IMR-90 (cell line): Measurements from ENCODE around the gene NPPB. TPM values are rescaled to one million over a fixed set of nuclear protein-coding genes. Genes with fewer than 3 reads are reported as not detected.

Source experiments
- ATAC-seq: fragments of 200-7000 bp; cut with Tn5 transposase; 2 replicates; pipeline ENCODE4 v1.9.1; 2020; ENCODE audit warnings: low read depth, mild to moderate bottlenecking, moderate library complexity
- BruUV-seq: library from RNA; stranded (reverse); fragments of 400-500 nt; replicated peaks from 2 replicates; lab custom pipeline; 2021; lab: Mats Ljungman, UMichigan
- CTCF ChIA-PET: fragments of 300-600 bp; formaldehyde crosslinking; extraction: SDS; loops from one replicate; lab custom pipeline; 2021; ENCODE audit warnings: antibody characterized with exemption; lab: Yijun Ruan, JAX
- POLR2A ChIA-PET: fragments of 300-600 bp; sonication (Branson Sonifier 250); formaldehyde crosslinking; loops from one replicate; lab custom pipeline; 2022; ENCODE audit warnings: antibody characterized with exemption; ENCODE audit not compliant: unreplicated experiment; lab: Charles Lee
- DNase-seq: peaks from one replicate; pipeline ENCODE4 v3.0.0; 2013
- H2AFZ ChIP-seq: replicated peaks from 2 replicates; pipeline ENCODE3; 2013; ENCODE audit warnings: low read length, mild to moderate bottlenecking; ENCODE audit not compliant: poor library complexity
- H2AK5ac ChIP-seq: 2 replicates; pipeline ENCODE4 v1.6.1; 2013; ENCODE audit warnings: low read depth, low read length, inconsistent platforms
- H2AK9ac ChIP-seq: replicated peaks from 2 replicates; pipeline ENCODE3; 2013; ENCODE audit warnings: mild to moderate bottlenecking, low read depth, low read length, moderate library complexity; ENCODE audit not compliant: poor library complexity
- H2BK120ac ChIP-seq: 2 replicates; pipeline ENCODE4 v1.6.1; 2013; ENCODE audit warnings: low read depth, low read length, inconsistent platforms
- H2BK15ac ChIP-seq: 3 replicates; pipeline ENCODE4 v1.6.1; 2013; ENCODE audit warnings: low read depth, low read length, inconsistent platforms
- H2BK20ac ChIP-seq: 2 replicates; pipeline ENCODE4 v1.6.1; 2013; ENCODE audit warnings: low read depth, mild to moderate bottlenecking, inconsistent platforms, low read length, moderate library complexity
- H2BK5ac ChIP-seq: 2 replicates; pipeline ENCODE4 v1.6.1; 2013; ENCODE audit warnings: mild to moderate bottlenecking, low read depth, low read length, inconsistent platforms; ENCODE audit not compliant: poor library complexity, severe bottlenecking
- H3K14ac ChIP-seq: replicated peaks from 2 replicates; pipeline ENCODE4 v1.6.1; 2013; ENCODE audit warnings: low read depth, low read length, inconsistent platforms
- H3K18ac ChIP-seq: 2 replicates; pipeline ENCODE4 v1.6.1; 2013; ENCODE audit warnings: low read depth, low read length, control low read depth
- H3K23ac ChIP-seq: 2 replicates; pipeline ENCODE4 v1.6.1; 2013; ENCODE audit warnings: low read depth, low read length, inconsistent platforms
- H3K27ac ChIP-seq: 2 replicates; pipeline ENCODE4 v1.5.1; 2013; ENCODE audit warnings: mild to moderate bottlenecking, control low read depth, low read length; ENCODE audit not compliant: insufficient read depth
- H3K27me3 ChIP-seq: 2 replicates; pipeline ENCODE4 v1.6.1; 2013; ENCODE audit warnings: low read length; ENCODE audit not compliant: control insufficient read depth, insufficient read depth
- H3K36me3 ChIP-seq: 2 replicates; pipeline ENCODE4 v1.6.1; 2013; ENCODE audit warnings: low read length, mixed read lengths; ENCODE audit not compliant: control insufficient read depth, insufficient read depth
- H3K4ac ChIP-seq: 2 replicates; pipeline ENCODE4 v1.6.1; 2013; ENCODE audit warnings: low read depth, low read length, inconsistent platforms
- H3K4me1 ChIP-seq: 2 replicates; pipeline ENCODE4 v1.6.1; 2013; ENCODE audit warnings: low read length, mixed read lengths; ENCODE audit not compliant: control insufficient read depth, insufficient read depth
- H3K4me2 ChIP-seq: 2 replicates; pipeline ENCODE4 v1.6.1; 2013; ENCODE audit warnings: low read depth, mild to moderate bottlenecking, control low read depth, low read length, moderate library complexity
- H3K4me3 ChIP-seq: 2 replicates; pipeline ENCODE4 v1.5.1; 2013; ENCODE audit warnings: low read depth, mild to moderate bottlenecking, control low read depth, low read length, moderate library complexity; ENCODE audit not compliant: insufficient read depth
- H3K56ac ChIP-seq: 2 replicates; pipeline ENCODE4 v1.6.1; 2013; ENCODE audit warnings: low read length, inconsistent platforms; ENCODE audit not compliant: insufficient read depth; ENCODE audit errors: extremely low read depth
- H3K79me1 ChIP-seq, 2 experiments: 2 replicates each; pipeline ENCODE4 v1.6.1; 2013; ENCODE audit warnings: low read length in 2 of 2, inconsistent platforms in 1 of 2, low read depth in 1 of 2
- H3K9ac ChIP-seq: 2 replicates; pipeline ENCODE4 v1.6.1; 2013; ENCODE audit warnings: low read depth, low read length, control low read depth
- H3K9me1 ChIP-seq: 2 replicates; pipeline ENCODE4 v1.6.1; 2013; ENCODE audit warnings: low read length, inconsistent platforms; ENCODE audit not compliant: insufficient read depth
- H3K9me3 ChIP-seq: 2 replicates; pipeline ENCODE4 v1.6.1; 2013; ENCODE audit warnings: low read length; ENCODE audit not compliant: control insufficient read depth, insufficient read depth
- H4K20me1 ChIP-seq: 2 replicates; pipeline ENCODE4 v1.6.1; 2013; ENCODE audit warnings: low read length, inconsistent platforms; ENCODE audit not compliant: insufficient read depth
- H4K5ac ChIP-seq: 2 replicates; pipeline ENCODE4 v1.6.1; 2013; ENCODE audit warnings: mild to moderate bottlenecking, low read depth, low read length, control low read depth
- H4K8ac ChIP-seq, 2 experiments: 2 replicates each; pipeline ENCODE4 v1.6.1; 2013; ENCODE audit warnings: low read depth in 2 of 2, low read length in 2 of 2, control low read depth in 1 of 2, inconsistent platforms in 1 of 2
- H4K91ac ChIP-seq: 2 replicates; pipeline ENCODE4 v1.6.1; 2013; ENCODE audit warnings: low read depth, low read length, inconsistent platforms; ENCODE audit not compliant: insufficient read depth
- BHLHE40 ChIP-seq: fragments of 150-350 bp; IDR thresholded peaks from 2 replicates; pipeline ENCODE4 v1.6.1; 2016; ENCODE audit warnings: mild to moderate bottlenecking, low read depth, low read length
- CHD1 ChIP-seq: IDR thresholded peaks from 2 replicates; pipeline ENCODE4 v1.6.1; 2012; ENCODE audit warnings: low read depth, low read length, improper control_type of control experiment
- FOS ChIP-seq: fragments of 150-350 bp; IDR thresholded peaks from 2 replicates; pipeline ENCODE4 v1.6.1; 2016; ENCODE audit warnings: low read depth, low read length
- MAFK ChIP-seq: IDR thresholded peaks from 2 replicates; pipeline ENCODE4 v1.6.1; 2012; ENCODE audit warnings: low read depth, low read length, improper control_type of control experiment
- MAZ ChIP-seq: IDR thresholded peaks from 2 replicates; pipeline ENCODE4 v1.6.1; 2012; ENCODE audit warnings: low read depth, mild to moderate bottlenecking, low read length, improper control_type of control experiment, moderate library complexity, borderline replicate concordance
- MXI1 ChIP-seq: IDR thresholded peaks from 2 replicates; pipeline ENCODE4 v1.6.1; 2012; ENCODE audit warnings: low read depth, mild to moderate bottlenecking, low read length, moderate library complexity, borderline replicate concordance
- POLR2A ChIP-seq: IDR thresholded peaks from 2 replicates; pipeline ENCODE4 v1.6.1; 2012; ENCODE audit warnings: mild to moderate bottlenecking, low read depth, low read length
- RAD21 ChIP-seq: IDR thresholded peaks from 2 replicates; pipeline ENCODE4 v1.6.1; 2012; ENCODE audit warnings: low read length, improper control_type of control experiment
- RCOR1 ChIP-seq: IDR thresholded peaks from 2 replicates; pipeline ENCODE4 v1.6.1; 2012; ENCODE audit warnings: mild to moderate bottlenecking, low read length, improper control_type of control experiment; ENCODE audit not compliant: insufficient replicate concordance
- RFX5 ChIP-seq: IDR thresholded peaks from 2 replicates; pipeline ENCODE4 v1.8.0; 2012; ENCODE audit warnings: low read depth, mild to moderate bottlenecking, low read length, moderate library complexity
- WGBS, 2 experiments: methylation state at CpG; one replicate each; pipeline versions ENCODE4 v1.1.5 to v1.1.7; 2013; ENCODE audit warnings: missing lambda C conversion rate in 2 of 2; ENCODE audit not compliant: insufficient read length in 1 of 2; ENCODE audit errors: extremely low coverage in 2 of 2; 5-methylcytosine and 5-hydroxymethylcytosine counted together
- dilution Hi-C: fragments of 300-500 bp; cut with HindIII; formaldehyde crosslinking; loops from one replicate; pipeline ENCODE4 v1.14.3; 2018; ENCODE audit warnings: low sequenced_read_pairs; ENCODE audit not compliant: unreplicated experiment
- in situ Hi-C: fragments of 300-500 bp; cut with MboI; formaldehyde crosslinking; loops from 3 replicates; pipeline ENCODE4 v1.14.3; 2019; ENCODE audit warnings: low sequenced_read_pairs, inconsistent platforms, mixed read lengths
- intact Hi-C: fragments of 100-400 bp; cut with micrococcal nuclease; formaldehyde crosslinking; loops from 2 replicates; pipeline ENCODE4 v1.10.0; 2022
- polyA plus RNA-seq, 3 experiments: library from polyadenylated mRNA; depleted of rRNA; stranded (reverse); fragments of >200 nt; gene quantifications; 2 replicates each; pipeline ENCODE4 v1.2.3, GENCODE V29; 2012; ENCODE audit warnings: low replicate concordance in 1 of 3
- total RNA-seq: library from RNA; depleted of rRNA; stranded (reverse); fragments of >200 nt; gene quantifications from 2 replicates; pipeline ENCODE4 v1.2.3, GENCODE V29; 2012
- TF ChIP-seq, protein P1 (sequence below): fragments of 150-350 bp; IDR thresholded peaks from 2 replicates; pipeline ENCODE4 v1.6.1; 2017; ENCODE audit warnings: mild to moderate bottlenecking, antibody characterized with exemption, low read length, low read depth
- TF ChIP-seq, protein P2 (sequence below): conservative IDR thresholded peaks from 2 replicates; pipeline ENCODE4 v1.5.1; 2012; ENCODE audit warnings: mild to moderate bottlenecking, low read depth, low read length, improper control_type of control experiment

NPPB gene
- total and polyA plus RNA-seq, 2 of the 4 experiments (the other 2 are of a cell fraction) = not detected

- Histone ChIP-seq H3K18ac (no peak overlapping the region), H2BK15ac (no peak overlapping the region), H3K14ac (no peak overlapping the region), H4K91ac (no peak overlapping the region), H4K8ac (no peak overlapping the region), H3K79me1 (no peaks in the 10 kb centered on the region), H3K4me1 (peaks cover 2% of the 10 kb centered on the region; the same call in 1 of the 2 replicates), H3K27ac (no peak overlapping the region), H2AK5ac (no peak overlapping the region), H3K4me3 (no peak overlapping the region), H3K9me1 (0 out of 2 replicates have a peak, but pooled peaks cover 4% of the 10 kb centered on the region), H3K9me3 (no peaks in the 10 kb centered on the region), H2AFZ (no peak overlapping the region), H3K4me2 (no peak overlapping the region), H3K9ac (no peak overlapping the region), H3K36me3 (peaks cover 12% of the 10 kb centered on the region; the same call in 1 of the 2 replicates), H2BK20ac (no peak overlapping the region), H2BK120ac (no peak overlapping the region), H3K27me3 (peaks cover 14% of the 10 kb centered on the region), H4K20me1 (peaks cover 7% of the 10 kb centered on the region; the same call in 1 of the 2 replicates), H2AK9ac (no peak overlapping the region), H3K23ac (no peak overlapping the region), H3K4ac (no peak overlapping the region), H2BK5ac (no peak overlapping the region), H3K56ac (no peak overlapping the region), H4K5ac (no peak overlapping the region)
- 43% methylated on average over 5 of the region's 11 CpGs; no CpG with 5 or more reads in 1 of the 2 experiments for WGBS, 2 experiments
- in situ Hi-C loops = no loop called here
- intact Hi-C loops = no loop called here
- POLR2A ChIA-PET = no interaction called here
- dilution Hi-C loops = no loop called here
- no TSS peak for BruUV-seq
- DNase-seq (no peak), ATAC-seq (no peak)
- TF ChIP-seq RAD21 (no peak), CHD1 (no peak), FOS (no peak), RFX5 (no peak), BHLHE40 (no peak), MAZ (no peak), MXI1 (no peak), POLR2A (no peak), MAFK (no peak), RCOR1 (no peak)
- TF ChIP-seq, protein P1, sequence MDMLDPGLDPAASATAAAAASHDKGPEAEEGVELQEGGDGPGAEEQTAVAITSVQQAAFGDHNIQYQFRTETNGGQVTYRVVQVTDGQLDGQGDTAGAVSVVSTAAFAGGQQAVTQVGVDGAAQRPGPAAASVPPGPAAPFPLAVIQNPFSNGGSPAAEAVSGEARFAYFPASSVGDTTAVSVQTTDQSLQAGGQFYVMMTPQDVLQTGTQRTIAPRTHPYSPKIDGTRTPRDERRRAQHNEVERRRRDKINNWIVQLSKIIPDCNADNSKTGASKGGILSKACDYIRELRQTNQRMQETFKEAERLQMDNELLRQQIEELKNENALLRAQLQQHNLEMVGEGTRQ = no peak
- TF ChIP-seq, protein P2, sequence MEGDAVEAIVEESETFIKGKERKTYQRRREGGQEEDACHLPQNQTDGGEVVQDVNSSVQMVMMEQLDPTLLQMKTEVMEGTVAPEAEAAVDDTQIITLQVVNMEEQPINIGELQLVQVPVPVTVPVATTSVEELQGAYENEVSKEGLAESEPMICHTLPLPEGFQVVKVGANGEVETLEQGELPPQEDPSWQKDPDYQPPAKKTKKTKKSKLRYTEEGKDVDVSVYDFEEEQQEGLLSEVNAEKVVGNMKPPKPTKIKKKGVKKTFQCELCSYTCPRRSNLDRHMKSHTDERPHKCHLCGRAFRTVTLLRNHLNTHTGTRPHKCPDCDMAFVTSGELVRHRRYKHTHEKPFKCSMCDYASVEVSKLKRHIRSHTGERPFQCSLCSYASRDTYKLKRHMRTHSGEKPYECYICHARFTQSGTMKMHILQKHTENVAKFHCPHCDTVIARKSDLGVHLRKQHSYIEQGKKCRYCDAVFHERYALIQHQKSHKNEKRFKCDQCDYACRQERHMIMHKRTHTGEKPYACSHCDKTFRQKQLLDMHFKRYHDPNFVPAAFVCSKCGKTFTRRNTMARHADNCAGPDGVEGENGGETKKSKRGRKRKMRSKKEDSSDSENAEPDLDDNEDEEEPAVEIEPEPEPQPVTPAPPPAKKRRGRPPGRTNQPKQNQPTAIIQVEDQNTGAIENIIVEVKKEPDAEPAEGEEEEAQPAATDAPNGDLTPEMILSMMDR = no peak
- CTCF ChIA-PET = no interaction called here
Measured at GRCh38 chr1:11850156-11850555, 8.6 kb downstream of the NPPB start.
